Esophagus squamous epithelium (tissue), 5 donors: ENCODE data around the gene DUSP2. TPM values are rescaled to one million over a fixed set of nuclear protein-coding genes. Genes with fewer than 3 reads are reported as not detected.
A peak's percentile ranks its signal among the peaks of the same experiment; 100 is the strongest.

Source experiments
- DNase-seq: peaks from one replicate; lab custom pipeline; 2025; lab: John Stamatoyannopoulos, UW
- H3K27ac ChIP-seq, 4 donors: fragments of 200-600 bp; sonication (generic); one replicate each; pipeline ENCODE4 v1.5.1; 2016 to 2019; ENCODE audit warnings: mild to moderate bottlenecking in 1 of 4
- H3K27me3 ChIP-seq, 4 donors: fragments of 200-600 bp; sonication (generic); 1 replicate in 3 of 4; 2 replicates in 1 of 4; pipeline versions ENCODE4 v1.5.1 to v1.6.0; 2017 to 2021; ENCODE audit warnings: antibody characterized with exemption in 1 of 4
- H3K36me3 ChIP-seq, 3 donors: fragments of 200-600 bp; sonication (generic); one replicate each; pipeline ENCODE4 v1.5.1; 2016 to 2019
- H3K4me1 ChIP-seq, 3 donors: fragments of 200-600 bp; sonication (generic); one replicate each; pipeline ENCODE4 v1.5.1; 2017 to 2019
- H3K4me3 ChIP-seq, 4 donors: fragments of 200-600 bp; sonication (generic); 1 replicate in 3 of 4; 2 replicates in 1 of 4; pipeline ENCODE4 v1.5.1; 2016 to 2019; ENCODE audit warnings: mild to moderate bottlenecking in 2 of 4, moderate library complexity in 1 of 4
- H3K9me3 ChIP-seq, 3 donors: fragments of 200-600 bp; sonication (generic); one replicate each; pipeline ENCODE4 v1.5.1; 2016 to 2019
- POLR2A ChIP-seq, 4 donors: fragments of 450-650 bp; IDR thresholded peaks; one replicate each; pipeline ENCODE4 v1.6.1; 2017; ENCODE audit warnings: antibody characterized with exemption in 4 of 4, mild to moderate bottlenecking in 4 of 4, moderate library complexity in 3 of 4
- WGBS, 2 donors: methylation state at CpG; one replicate each; pipeline ENCODE4 v1.1.5; 2018; 5-methylcytosine and 5-hydroxymethylcytosine counted together
- intact Hi-C: fragments of 100-400 bp; cut with DNase I; formaldehyde crosslinking; loops from one replicate; pipeline ENCODE4 v1.15.0; 2022
- total RNA-seq, 4 donors: library from RNA; depleted of rRNA; stranded (reverse); fragments of >200 nt; gene quantifications; one replicate each; pipeline ENCODE4 v1.1.0, GENCODE V29; 2016
- TF ChIP-seq, protein P1 (sequence below), 6 experiments: fragments of 450-650 bp in 4 of 6; fragments of 200-600 bp in 2 of 6; sonication (generic) in 2 of 6; IDR thresholded peaks; one replicate each; pipeline ENCODE4 v1.5.1; 2016 to 2019; ENCODE audit warnings: antibody characterized with exemption in 6 of 6, mild to moderate bottlenecking in 4 of 6, moderate library complexity in 4 of 6
- donor health status: DM: yes; HTN: yes; CAD: no.

Gene DUSP2
- total RNA-seq, 4 donors from 2014 or later: 1.5 to 10.3 (median 5.6) TPM

DNA sequence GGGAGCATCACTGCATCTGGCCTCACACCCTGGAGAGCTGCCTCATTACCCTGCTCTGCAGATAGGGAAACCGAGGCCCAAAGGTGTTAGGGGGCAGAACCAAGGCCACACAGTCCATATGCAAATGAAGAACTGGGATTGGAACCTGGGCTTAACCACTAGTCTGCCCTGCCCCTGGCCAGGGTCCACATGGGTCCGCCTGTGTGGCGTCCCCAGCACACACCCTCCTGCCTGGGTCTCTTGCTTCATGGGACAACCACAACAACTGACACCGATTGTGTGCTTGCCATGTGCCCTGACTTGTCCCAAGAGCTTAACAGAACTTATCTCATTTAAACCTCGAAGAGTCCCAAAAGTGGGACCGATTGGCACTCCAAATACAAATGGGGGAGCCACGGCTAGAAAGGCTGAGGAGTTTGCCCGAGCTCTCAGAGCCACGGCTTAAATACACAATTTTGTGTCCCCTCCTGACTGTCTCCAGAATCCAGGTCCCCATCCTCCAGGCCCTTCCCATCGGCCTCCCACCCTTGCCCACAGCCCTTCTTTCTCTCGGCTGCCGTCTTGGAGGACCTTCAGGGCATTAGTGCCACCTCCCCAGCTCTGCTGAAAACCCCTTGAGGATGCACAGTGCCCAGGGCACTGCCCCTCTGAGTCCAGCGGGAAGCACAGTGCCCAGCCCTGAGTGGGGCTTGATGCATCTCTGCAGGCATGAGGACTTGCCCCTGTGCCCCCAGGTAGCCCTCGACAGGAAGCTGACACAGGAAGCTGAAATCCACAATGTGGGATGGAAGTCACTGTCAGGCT lies 5.8 kb upstream of the DUSP2 start:
- Histone ChIP-seq H3K36me3 (no peaks in the 10 kb centered on the region), H3K4me1 (peaks cover 7 to 31% (median 7%) of the 10 kb centered on the region in 3 donors), H3K4me3 (no peak overlapping the region), H3K9me3 (no peaks in the 10 kb centered on the region), H3K27me3 (no peaks in the 10 kb centered on the region), H3K27ac (no peak overlapping the region)
- DNase-seq: no peak
- no peak for TF ChIP-seq POLR2A (IDR thresholded peaks at IDR 0.05)
- TF ChIP-seq, protein P1, sequence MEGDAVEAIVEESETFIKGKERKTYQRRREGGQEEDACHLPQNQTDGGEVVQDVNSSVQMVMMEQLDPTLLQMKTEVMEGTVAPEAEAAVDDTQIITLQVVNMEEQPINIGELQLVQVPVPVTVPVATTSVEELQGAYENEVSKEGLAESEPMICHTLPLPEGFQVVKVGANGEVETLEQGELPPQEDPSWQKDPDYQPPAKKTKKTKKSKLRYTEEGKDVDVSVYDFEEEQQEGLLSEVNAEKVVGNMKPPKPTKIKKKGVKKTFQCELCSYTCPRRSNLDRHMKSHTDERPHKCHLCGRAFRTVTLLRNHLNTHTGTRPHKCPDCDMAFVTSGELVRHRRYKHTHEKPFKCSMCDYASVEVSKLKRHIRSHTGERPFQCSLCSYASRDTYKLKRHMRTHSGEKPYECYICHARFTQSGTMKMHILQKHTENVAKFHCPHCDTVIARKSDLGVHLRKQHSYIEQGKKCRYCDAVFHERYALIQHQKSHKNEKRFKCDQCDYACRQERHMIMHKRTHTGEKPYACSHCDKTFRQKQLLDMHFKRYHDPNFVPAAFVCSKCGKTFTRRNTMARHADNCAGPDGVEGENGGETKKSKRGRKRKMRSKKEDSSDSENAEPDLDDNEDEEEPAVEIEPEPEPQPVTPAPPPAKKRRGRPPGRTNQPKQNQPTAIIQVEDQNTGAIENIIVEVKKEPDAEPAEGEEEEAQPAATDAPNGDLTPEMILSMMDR (IDR thresholded peaks at IDR 0.05): no peak
- 83 to 97% methylated on average over 9 to 11 of the region's 14 CpGs for WGBS, 2 donors
- intact Hi-C loops: no loop called here

DNA sequence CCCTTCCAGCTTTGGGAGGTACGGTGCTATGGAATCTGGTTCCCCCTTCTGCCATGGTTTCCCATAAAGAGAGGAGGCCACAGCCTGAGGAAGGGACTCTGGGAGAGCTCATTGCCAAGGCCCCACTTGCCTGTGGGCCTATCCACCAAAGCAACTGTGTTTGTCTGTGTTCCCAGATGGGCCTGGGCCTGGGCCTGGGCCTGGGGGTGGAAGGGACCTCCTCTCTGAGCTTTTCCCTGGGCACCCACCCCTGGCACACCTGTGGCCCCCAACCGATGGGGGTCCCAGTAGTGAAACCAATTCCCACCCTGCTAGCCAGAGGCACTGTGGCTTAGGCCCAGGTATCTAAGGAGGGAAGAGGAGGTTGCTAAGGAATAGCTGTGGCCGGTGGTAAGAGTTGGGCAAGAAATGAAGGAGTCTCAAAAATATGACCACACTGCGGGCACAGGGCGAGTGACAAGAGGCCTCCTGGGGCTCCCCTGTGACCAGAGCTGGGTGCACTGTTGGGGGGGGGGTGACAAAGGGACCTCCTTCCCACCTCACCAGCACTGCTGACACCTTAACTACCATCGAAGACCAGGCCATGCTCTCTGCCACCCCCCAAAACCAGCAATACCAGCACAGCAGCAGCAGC lies 4.9 kb upstream of the DUSP2 start:
- 88 to 100% methylated on average over 1 to 4 of the region's 6 CpGs for WGBS, 2 donors
- Histone ChIP-seq H3K27me3 (no peaks in the 10 kb centered on the region), H3K4me1 (peaks cover 7 to 40% (median 7%) of the 10 kb centered on the region in 3 donors), H3K9me3 (no peaks in the 10 kb centered on the region), H3K27ac (no peak overlapping the region), H3K36me3 (no peaks in the 10 kb centered on the region), H3K4me3 (no peak overlapping the region)
- no peak for DNase-seq
- intact Hi-C loops: no loop called here
- TF ChIP-seq, protein P1 (IDR thresholded peaks at IDR 0.05): no peak
- no peak for TF ChIP-seq POLR2A (IDR thresholded peaks at IDR 0.05)

DNA sequence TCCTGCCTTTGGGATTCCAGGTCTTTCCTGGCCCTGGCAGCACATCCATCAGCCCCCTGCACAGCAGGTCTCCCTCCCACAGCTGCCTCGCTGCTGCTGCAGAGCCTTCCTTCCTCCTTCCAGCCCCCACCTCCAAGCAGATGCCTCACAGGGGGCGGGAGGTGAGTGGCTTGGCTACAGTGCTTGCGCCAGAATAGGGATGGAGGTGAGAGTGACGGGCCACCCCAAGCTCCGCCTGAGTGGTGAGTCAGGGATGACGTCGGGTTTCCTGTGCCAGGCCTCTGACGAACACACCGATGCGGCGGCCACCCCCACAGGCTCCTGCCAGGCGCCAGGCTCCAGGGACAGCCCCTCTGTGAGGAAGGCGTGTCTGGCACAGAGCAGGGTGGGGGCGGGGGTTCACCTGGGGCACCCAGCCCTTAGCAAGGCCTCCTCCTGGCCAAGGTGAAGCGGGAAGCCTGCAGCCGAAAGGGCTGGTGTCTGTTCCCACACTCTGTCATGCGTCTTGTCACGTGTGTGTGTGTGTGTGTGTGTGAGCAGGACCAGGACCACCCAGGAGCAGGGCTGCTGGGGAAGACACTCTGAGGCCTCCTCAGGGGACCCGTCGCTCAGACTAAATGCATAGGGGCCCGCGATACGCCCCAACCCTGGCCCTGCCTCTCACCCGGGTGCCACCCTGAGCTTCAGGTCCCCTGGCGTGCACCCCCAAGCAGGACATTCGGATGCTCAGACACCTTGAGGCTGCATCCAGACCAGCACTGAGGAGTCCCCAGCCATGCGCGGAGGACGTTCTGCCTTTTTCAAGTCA lies 3.4 kb upstream of the DUSP2 start:
- Histone ChIP-seq H3K4me3 (peak overlapping the region in 1 of 4 donors; percentile 36), H3K27me3 (no peaks in the 10 kb centered on the region), H3K27ac (peak overlapping the region; percentile 13 to 47 (median 34)), H3K4me1 (peaks cover 16 to 55% (median 16%) of the 10 kb centered on the region in 3 donors), H3K9me3 (no peaks in the 10 kb centered on the region), H3K36me3 (no peaks in the 10 kb centered on the region)
- peak; percentile 52 for DNase-seq
- 38 to 81% methylated on average over 5 to 6 of the region's 29 CpGs for WGBS, 2 donors
- intact Hi-C loops: no loop called here
- TF ChIP-seq, protein P1 (IDR thresholded peaks at IDR 0.05): no peak
- peak in 2 of 4 donors; percentile 16 to 56 for TF ChIP-seq POLR2A (IDR thresholded peaks at IDR 0.05)

DNA sequence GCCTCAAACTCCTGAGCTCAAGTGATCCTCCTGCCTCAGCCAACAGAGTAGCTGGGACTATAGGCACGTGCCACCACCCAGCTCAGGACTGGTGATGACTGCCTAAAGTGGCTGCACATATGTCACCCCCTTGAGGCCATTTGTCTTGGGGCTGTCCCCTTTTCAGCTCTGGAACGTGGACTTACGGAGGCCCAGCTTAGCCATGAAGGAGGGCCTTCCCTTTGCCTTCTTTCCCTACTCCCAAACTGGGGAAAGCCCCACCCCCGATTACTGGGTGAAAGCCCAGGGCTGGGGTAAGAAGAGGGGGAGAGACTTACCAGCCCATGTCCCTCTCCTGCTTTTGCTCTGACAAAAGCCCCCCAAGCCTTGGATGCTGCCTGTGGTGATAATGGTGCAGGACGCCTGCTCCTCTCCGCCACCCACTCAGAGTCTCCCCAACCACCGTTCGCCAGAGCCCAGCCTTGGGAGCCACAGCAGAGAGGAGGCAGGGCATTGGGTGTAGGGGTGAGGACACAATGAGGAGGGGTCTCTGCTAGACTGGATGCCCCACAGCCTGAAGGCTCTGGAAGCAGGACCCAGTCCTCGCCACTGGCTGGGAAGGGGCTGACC lies 2.5 kb upstream of the DUSP2 start:
- DNase-seq: no peak
- Histone ChIP-seq H3K27ac (peak overlapping the region in 2 of 4 donors; percentile 7 to 13), H3K9me3 (no peaks in the 10 kb centered on the region), H3K36me3 (no peaks in the 10 kb centered on the region), H3K4me1 (peaks cover 16 to 62% (median 16%) of the 10 kb centered on the region in 3 donors), H3K4me3 (no peak overlapping the region), H3K27me3 (no peaks in the 10 kb centered on the region)
- intact Hi-C loops: no loop called here
- TF ChIP-seq, protein P1 (IDR thresholded peaks at IDR 0.05): no peak
- TF ChIP-seq POLR2A (IDR thresholded peaks at IDR 0.05): no peak
- WGBS, 2 donors: 50 to 73% methylated on average over 1 to 2 of the region's 9 CpGs
